Measurements from ENCODE around the gene NOP58.

The NOP58 gene

GRCh38 chr2:202265467-202266277 is at the start of gene NOP58:
Gene NOP58 (plus strand): TSS chr2:202265763. CDS start chr2:202265942, 179 bp downstream.
- Histone ChIP-seq H3K9me2 (replicated peaks; ENCODE audit: insufficient read depth, low read length) (no peaks in the 10 kb centered on the region), H3F3A (ENCODE audit: insufficient read depth, low read length) (peaks cover 3% of the 10 kb centered on the region; the same call in 1 of the 2 replicates), H3K4me2 (ENCODE audit: low read depth, low read length) (peak within 1 kb of the TSS; percentile 96), H2AFZ (ENCODE audit: low read length) (0 out of 2 replicates have a peak within 1 kb of the TSS, but pooled peaks have one; percentile 28), H3K27me3 (replicated peaks; ENCODE audit: insufficient read depth, low read length) (no peaks in the 10 kb centered on the region), H3K4me1 (ENCODE audit: low read length) (0 out of 2 replicates have a peak, but pooled peaks cover 9% of the 10 kb centered on the region), H3K36me3 (replicated peaks; ENCODE audit: insufficient read depth, low read length) (no peaks in the 10 kb centered on the region), H4K20me1 (ENCODE audit: insufficient read depth, low read length) (peaks cover 38% of the 10 kb centered on the region), H3K4me3 (ENCODE audit: low read length) (peak within 1 kb of the TSS; percentile 90), H3K79me2 (ENCODE audit: low read length) (peaks cover 56% of the 10 kb centered on the region), H3K9me3 (replicated peaks; ENCODE audit: insufficient read depth, low read length) (no peaks in the 10 kb centered on the region), H3K27ac (ENCODE audit: low read length) (peak within 1 kb of the TSS; percentile 93), H3K9ac (ENCODE audit: low read length) (peak within 1 kb of the TSS; percentile 98)
- TF ChIP-seq CTCF (IDR thresholded peaks at IDR 0.05; ENCODE audit: low read length) (no peak), EZH2 (optimal IDR thresholded peaks at IDR 0.05; ENCODE audit: low read depth, low read length) (no peak)
- peak; percentile 97 for DNase-seq

GRCh38 chr2:202221873-202222272 is 43.7 kb upstream of the NOP58 start:
- Histone ChIP-seq H4K20me1 (ENCODE audit: insufficient read depth, low read length) (peaks cover 3% of the 10 kb centered on the region; the same call in 1 of the 2 replicates), H3K27me3 (replicated peaks; ENCODE audit: insufficient read depth, low read length) (no peaks in the 10 kb centered on the region), H3K79me2 (ENCODE audit: low read length) (peaks cover 81% of the 10 kb centered on the region), H2AFZ (ENCODE audit: low read length) (no peak overlapping the region), H3K4me2 (ENCODE audit: low read depth, low read length) (no peak overlapping the region), H3K9me2 (replicated peaks; ENCODE audit: insufficient read depth, low read length) (no peaks in the 10 kb centered on the region), H3F3A (ENCODE audit: insufficient read depth, low read length) (no peaks in the 10 kb centered on the region), H3K4me1 (ENCODE audit: low read length) (no peaks in the 10 kb centered on the region), H3K9ac (ENCODE audit: low read length) (no peak overlapping the region), H3K36me3 (replicated peaks; ENCODE audit: insufficient read depth, low read length) (no peaks in the 10 kb centered on the region), H3K4me3 (ENCODE audit: low read length) (no peak overlapping the region), H3K9me3 (replicated peaks; ENCODE audit: insufficient read depth, low read length) (no peaks in the 10 kb centered on the region), H3K27ac (ENCODE audit: low read length) (no peak overlapping the region)
- no peak for DNase-seq
- TF ChIP-seq EZH2 (optimal IDR thresholded peaks at IDR 0.05; ENCODE audit: low read depth, low read length) (no peak), CTCF (IDR thresholded peaks at IDR 0.05; ENCODE audit: low read length) (no peak), EZH2phosphoT487 (IDR thresholded peaks at IDR 0.05; ENCODE audit: low read length) (no peak)

GRCh38 chr2:202237787-202238233 is 27.8 kb upstream of the NOP58 start:
- Histone ChIP-seq H3K4me3 (ENCODE audit: low read length) (peak overlapping the region; percentile 96), H3K4me2 (ENCODE audit: low read depth, low read length) (peak overlapping the region; percentile 61), H3K36me3 (replicated peaks; ENCODE audit: insufficient read depth, low read length) (no peaks in the 10 kb centered on the region; the same call in 1 of the 2 replicates), H3K4me1 (ENCODE audit: low read length) (peaks cover 8% of the 10 kb centered on the region), H3K79me2 (ENCODE audit: low read length) (peaks cover 55% of the 10 kb centered on the region), H3K9me2 (replicated peaks; ENCODE audit: insufficient read depth, low read length) (no peaks in the 10 kb centered on the region), H4K20me1 (ENCODE audit: insufficient read depth, low read length) (no peaks in the 10 kb centered on the region), H3K27me3 (replicated peaks; ENCODE audit: insufficient read depth, low read length) (no peaks in the 10 kb centered on the region), H3K9me3 (replicated peaks; ENCODE audit: insufficient read depth, low read length) (no peaks in the 10 kb centered on the region), H3K9ac (ENCODE audit: low read length) (peak overlapping the region; percentile 82), H3F3A (ENCODE audit: insufficient read depth, low read length) (no peaks in the 10 kb centered on the region), H3K27ac (ENCODE audit: low read length) (peak overlapping the region; percentile 33; the same call in 1 of the 2 replicates), H2AFZ (ENCODE audit: low read length) (peak overlapping the region; percentile 99)
- peak; percentile 12 for DNase-seq
- TF ChIP-seq CTCF (IDR thresholded peaks at IDR 0.05; ENCODE audit: low read length), result no peak
- TF ChIP-seq EZH2phosphoT487 (IDR thresholded peaks at IDR 0.05; ENCODE audit: low read length), result no peak
- TF ChIP-seq EZH2 (optimal IDR thresholded peaks at IDR 0.05; ENCODE audit: low read depth, low read length), result no peak

All from MM.1S (cell line).